MM.1S (cell line): ENCODE data around the gene NSUN6.

Experiments
- DNase-seq: peaks from one replicate; pipeline ENCODE4 v3.0.0-alpha.2; 2015
- H2AFZ ChIP-seq: fragments of 300-600 bp; sonication (generic); 2 replicates; pipeline ENCODE4 v1.6.0; 2016; ENCODE audit warnings: antibody characterized with exemption, low read length
- H3F3A ChIP-seq: fragments of 300-600 bp; sonication (generic); 2 replicates; pipeline ENCODE4 v1.6.1; 2016; ENCODE audit warnings: mild to moderate bottlenecking, antibody characterized with exemption, low read length, moderate library complexity, mixed read lengths; ENCODE audit not compliant: insufficient read depth
- H3K27ac ChIP-seq: fragments of 300-600 bp; sonication (generic); 2 replicates; pipeline ENCODE4 v1.5.1; 2016; ENCODE audit warnings: mild to moderate bottlenecking, low read length
- H3K27me3 ChIP-seq: fragments of 300-600 bp; sonication (generic); replicated peaks from 2 replicates; pipeline ENCODE4 v1.6.0; 2016; ENCODE audit warnings: low read length; ENCODE audit not compliant: insufficient read depth
- H3K36me3 ChIP-seq: fragments of 300-600 bp; sonication (generic); replicated peaks from 2 replicates; pipeline ENCODE4 v1.6.1; 2016; ENCODE audit warnings: mild to moderate bottlenecking, low read length, mixed read lengths; ENCODE audit not compliant: insufficient read depth
- H3K4me1 ChIP-seq: fragments of 300-600 bp; sonication (generic); 2 replicates; pipeline ENCODE4 v1.6.1; 2016; ENCODE audit warnings: low read length, mixed read lengths
- H3K4me2 ChIP-seq: fragments of 300-600 bp; sonication (generic); 2 replicates; pipeline ENCODE4 v1.6.0; 2016; ENCODE audit warnings: low read depth, low read length
- H3K4me3 ChIP-seq: fragments of 300-600 bp; sonication (generic); 2 replicates; pipeline ENCODE4 v1.5.1; 2016; ENCODE audit warnings: low read length, mixed read lengths
- H3K79me2 ChIP-seq: fragments of 300-600 bp; sonication (generic); 2 replicates; pipeline ENCODE4 v1.6.1; 2016; ENCODE audit warnings: mixed run types, low read length, mixed read lengths
- H3K9ac ChIP-seq: fragments of 300-600 bp; sonication (generic); 2 replicates; pipeline ENCODE4 v1.6.1; 2016; ENCODE audit warnings: low read length, mixed read lengths
- H3K9me2 ChIP-seq: fragments of 300-600 bp; sonication (generic); replicated peaks from 2 replicates; pipeline ENCODE4 v1.6.1; 2016; ENCODE audit warnings: mild to moderate bottlenecking, low read length, mixed read lengths; ENCODE audit not compliant: insufficient read depth
- H3K9me3 ChIP-seq: fragments of 300-600 bp; sonication (generic); replicated peaks from 2 replicates; pipeline ENCODE4 v1.6.1; 2016; ENCODE audit warnings: mild to moderate bottlenecking, low read length, mixed read lengths; ENCODE audit not compliant: insufficient read depth
- H4K20me1 ChIP-seq: fragments of 300-600 bp; sonication (generic); 2 replicates; pipeline ENCODE4 v1.6.1; 2016; ENCODE audit warnings: mild to moderate bottlenecking, low read length, moderate library complexity, mixed read lengths; ENCODE audit not compliant: insufficient read depth
- CTCF ChIP-seq: fragments of 300-600 bp; sonication (generic); IDR thresholded peaks from 2 replicates; pipeline ENCODE4 v1.5.1; 2016; ENCODE audit warnings: antibody characterized with exemption, low read length, mixed read lengths
- EZH2 ChIP-seq: fragments of 300-600 bp; sonication (generic); optimal IDR thresholded peaks from 2 replicates; pipeline ENCODE3; 2017; ENCODE audit warnings: low read depth, mild to moderate bottlenecking, antibody characterized with exemption, low read length, mixed read lengths
- EZH2phosphoT487 ChIP-seq: fragments of 300-600 bp; sonication (generic); IDR thresholded peaks from 2 replicates; pipeline ENCODE4 v1.6.1; 2018; ENCODE audit warnings: antibody characterized with exemption, low read length

NSUN6 gene

GRCh38 chr10:18556522-18557147 is 94.8 kb downstream of the NSUN6 start:
- Histone ChIP-seq H3K9ac (no peak overlapping the region), H3K9me3 (no peaks in the 10 kb centered on the region), H3K4me3 (no peak overlapping the region), H3K79me2 (no peaks in the 10 kb centered on the region), H3K27ac (no peak overlapping the region), H4K20me1 (no peaks in the 10 kb centered on the region), H3K4me1 (no peaks in the 10 kb centered on the region), H3K27me3 (no peaks in the 10 kb centered on the region), H3F3A (no peaks in the 10 kb centered on the region), H2AFZ (no peak overlapping the region), H3K4me2 (no peak overlapping the region), H3K9me2 (no peaks in the 10 kb centered on the region), H3K36me3 (no peaks in the 10 kb centered on the region)
- no peak for DNase-seq
- TF ChIP-seq EZH2phosphoT487 (no peak), CTCF (no peak)

GRCh38 chr10:18554479-18554878 is 96.9 kb downstream of the NSUN6 start:
- no peak overlapping the region for H3K4me2 ChIP-seq
- H3K9ac ChIP-seq, result no peak overlapping the region
- H3K27me3 ChIP-seq, result no peaks in the 10 kb centered on the region
- TF ChIP-seq EZH2 (no peak), EZH2phosphoT487 (no peak), CTCF (no peak)
- DNase-seq, result no peak
- H3K79me2 ChIP-seq, result no peaks in the 10 kb centered on the region
- H2AFZ ChIP-seq, result no peak overlapping the region
- no peaks in the 10 kb centered on the region for H3F3A ChIP-seq
- no peaks in the 10 kb centered on the region for H3K9me2 ChIP-seq
- H3K4me3 ChIP-seq, result no peak overlapping the region
- no peaks in the 10 kb centered on the region for H3K36me3 ChIP-seq
- H3K27ac ChIP-seq, result no peak overlapping the region
- H4K20me1 ChIP-seq, result no peaks in the 10 kb centered on the region
- H3K9me3 ChIP-seq, result no peaks in the 10 kb centered on the region
- no peaks in the 10 kb centered on the region for H3K4me1 ChIP-seq

- Histone ChIP-seq H3K36me3 (no peaks in the 10 kb centered on the region), H3K9me2 (no peaks in the 10 kb centered on the region), H3K4me1 (no peaks in the 10 kb centered on the region), H3K79me2 (no peaks in the 10 kb centered on the region), H3K4me2 (no peak overlapping the region), H3K27ac (no peak overlapping the region), H4K20me1 (no peaks in the 10 kb centered on the region), H3F3A (no peaks in the 10 kb centered on the region), H2AFZ (no peak overlapping the region), H3K27me3 (no peaks in the 10 kb centered on the region), H3K9me3 (no peaks in the 10 kb centered on the region), H3K4me3 (no peak overlapping the region), H3K9ac (no peak overlapping the region)
- no peak for DNase-seq
- no peak for TF ChIP-seq CTCF
- no peak for TF ChIP-seq EZH2
- no peak for TF ChIP-seq EZH2phosphoT487
These were observed 99.9 kb downstream of the NSUN6 start for GRCh38 chr10:18551473-18551872.
